ENCODE data around the gene RAB37.

Gene RAB37

DNA sequence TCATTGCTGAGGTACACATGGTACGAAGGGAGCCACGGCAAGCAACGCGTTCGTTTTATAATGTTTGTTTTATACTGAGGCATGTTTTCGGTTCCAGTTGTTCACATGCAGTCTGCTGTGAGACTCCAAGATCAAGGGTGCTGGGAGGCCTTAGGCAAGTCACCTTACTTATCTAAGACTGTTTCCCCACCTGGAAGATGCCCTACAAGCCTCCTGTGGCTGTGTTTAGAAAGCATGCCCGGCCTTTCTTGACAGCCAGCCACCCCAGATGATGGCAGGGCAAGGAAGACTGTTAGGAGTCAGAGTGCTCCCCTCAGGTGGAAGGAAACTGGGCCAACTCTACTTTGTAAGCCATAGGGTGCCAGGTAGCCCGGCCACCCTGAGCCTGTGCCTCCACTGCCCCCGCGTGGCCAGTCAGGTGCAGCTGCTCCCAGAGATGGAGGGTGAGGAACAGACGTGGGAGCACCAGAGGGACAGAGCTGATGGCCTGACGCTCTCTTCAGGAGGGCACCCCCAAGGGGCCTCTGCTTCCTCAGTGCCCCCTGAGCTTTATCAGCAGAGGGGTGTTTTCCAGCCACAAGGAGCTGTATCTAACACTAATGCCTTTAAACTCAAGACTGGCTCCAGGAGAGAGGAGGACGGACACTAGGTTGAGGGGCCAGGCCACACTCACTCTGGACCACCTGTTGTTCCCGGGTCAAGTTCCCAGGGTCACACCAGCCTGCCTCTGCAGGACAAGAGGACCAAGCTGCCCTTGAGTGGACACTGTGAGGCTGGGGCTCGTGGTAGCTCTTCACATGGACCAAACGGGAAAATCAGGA is 33.7 kb downstream of the RAB37 start:
- DNase-seq (ENCODE audit: low spot score), result no peak
- Histone ChIP-seq H3K36me3 (ENCODE audit: low read depth) (peaks cover 64% of the 10 kb centered on the region), H3K4me3 (ENCODE audit: severe bottlenecking) (no peak overlapping the region), H3K4me1 (ENCODE audit: insufficient read depth, poor library complexity, severe bottlenecking) (no peaks in the 10 kb centered on the region), H3K9me3 (ENCODE audit: severe bottlenecking) (no peaks in the 10 kb centered on the region), H3K27me3 (ENCODE audit: insufficient read depth, poor library complexity, severe bottlenecking) (no peaks in the 10 kb centered on the region), H3K27ac (ENCODE audit: poor library complexity, severe bottlenecking) (no peak overlapping the region)
- TF ChIP-seq, protein P1, sequence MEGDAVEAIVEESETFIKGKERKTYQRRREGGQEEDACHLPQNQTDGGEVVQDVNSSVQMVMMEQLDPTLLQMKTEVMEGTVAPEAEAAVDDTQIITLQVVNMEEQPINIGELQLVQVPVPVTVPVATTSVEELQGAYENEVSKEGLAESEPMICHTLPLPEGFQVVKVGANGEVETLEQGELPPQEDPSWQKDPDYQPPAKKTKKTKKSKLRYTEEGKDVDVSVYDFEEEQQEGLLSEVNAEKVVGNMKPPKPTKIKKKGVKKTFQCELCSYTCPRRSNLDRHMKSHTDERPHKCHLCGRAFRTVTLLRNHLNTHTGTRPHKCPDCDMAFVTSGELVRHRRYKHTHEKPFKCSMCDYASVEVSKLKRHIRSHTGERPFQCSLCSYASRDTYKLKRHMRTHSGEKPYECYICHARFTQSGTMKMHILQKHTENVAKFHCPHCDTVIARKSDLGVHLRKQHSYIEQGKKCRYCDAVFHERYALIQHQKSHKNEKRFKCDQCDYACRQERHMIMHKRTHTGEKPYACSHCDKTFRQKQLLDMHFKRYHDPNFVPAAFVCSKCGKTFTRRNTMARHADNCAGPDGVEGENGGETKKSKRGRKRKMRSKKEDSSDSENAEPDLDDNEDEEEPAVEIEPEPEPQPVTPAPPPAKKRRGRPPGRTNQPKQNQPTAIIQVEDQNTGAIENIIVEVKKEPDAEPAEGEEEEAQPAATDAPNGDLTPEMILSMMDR (IDR thresholded peaks at IDR 0.05; ENCODE audit: poor library complexity, severe bottlenecking), result peak; percentile 87
- peak; percentile 79 for ATAC-seq (ENCODE audit: low read depth)

DNA sequence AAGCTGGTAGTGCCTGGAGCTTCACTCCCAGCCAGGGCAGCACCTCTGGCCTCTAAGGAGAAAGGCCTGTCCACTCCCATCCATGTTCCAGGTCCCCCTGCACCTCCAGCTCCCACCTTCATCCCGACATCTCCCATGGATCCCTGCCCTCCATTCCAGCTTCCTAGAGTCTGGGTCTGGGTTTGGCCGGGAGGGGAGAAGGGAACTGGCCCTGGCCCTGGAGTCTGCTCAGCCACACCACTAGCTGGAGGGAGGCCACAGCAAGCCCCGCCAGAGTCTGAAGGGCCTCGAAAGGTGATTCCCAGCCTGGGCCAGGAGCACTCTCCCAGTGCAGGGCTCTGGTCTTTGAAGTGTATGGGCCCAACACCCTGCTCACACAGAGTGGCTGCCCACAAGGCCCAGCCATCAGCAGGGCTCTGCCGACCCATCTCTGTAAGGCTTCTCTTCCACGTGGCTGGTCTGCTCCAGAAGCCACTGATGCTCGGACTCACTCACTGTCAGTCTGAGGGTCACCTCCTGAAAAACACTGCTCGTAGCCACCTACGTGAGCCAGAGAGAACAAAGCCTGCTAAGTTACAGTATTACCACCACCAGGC is 34.4 kb downstream of the RAB37 start:
- H3K36me3 ChIP-seq (ENCODE audit: low read depth), result peaks cover 57% of the 10 kb centered on the region
- H3K4me3 ChIP-seq (ENCODE audit: severe bottlenecking), result no peak overlapping the region
- DNase-seq (ENCODE audit: low spot score) (no peak), ATAC-seq (ENCODE audit: low read depth) (no peak)
- H3K27me3 ChIP-seq (ENCODE audit: insufficient read depth, poor library complexity, severe bottlenecking), result no peaks in the 10 kb centered on the region
- no peaks in the 10 kb centered on the region for H3K4me1 ChIP-seq (ENCODE audit: insufficient read depth, poor library complexity, severe bottlenecking)
- H3K9me3 ChIP-seq (ENCODE audit: severe bottlenecking), result no peaks in the 10 kb centered on the region
- TF ChIP-seq, protein P1 (IDR thresholded peaks at IDR 0.05; ENCODE audit: poor library complexity, severe bottlenecking), result no peak
- no peak overlapping the region for H3K27ac ChIP-seq (ENCODE audit: poor library complexity, severe bottlenecking)

DNA sequence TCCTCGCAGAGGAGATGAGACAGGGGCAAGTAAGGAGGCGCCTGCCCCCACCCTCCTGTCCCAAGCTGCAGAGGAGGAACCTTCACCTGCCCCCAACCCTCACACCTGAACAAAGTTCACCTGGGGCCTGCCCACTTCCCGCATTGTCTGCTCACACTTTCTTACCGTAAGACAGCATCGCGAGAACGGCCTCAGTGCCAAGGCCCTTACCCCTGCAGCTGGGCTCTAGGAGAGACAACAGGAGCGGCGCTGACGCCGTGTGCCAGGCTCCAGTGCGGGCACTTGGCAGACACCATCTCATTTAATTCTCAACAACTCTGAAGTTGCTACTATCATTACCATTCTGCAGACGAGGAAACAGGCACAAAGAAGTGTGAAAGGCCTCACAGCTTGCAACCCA is 35.0 kb downstream of the RAB37 start:
- TF ChIP-seq, protein P1 (IDR thresholded peaks at IDR 0.05; ENCODE audit: poor library complexity, severe bottlenecking), result no peak
- no peaks in the 10 kb centered on the region for H3K9me3 ChIP-seq (ENCODE audit: severe bottlenecking)
- H3K27me3 ChIP-seq (ENCODE audit: insufficient read depth, poor library complexity, severe bottlenecking), result no peaks in the 10 kb centered on the region
- no peak overlapping the region for H3K27ac ChIP-seq (ENCODE audit: poor library complexity, severe bottlenecking)
- peaks cover 52% of the 10 kb centered on the region for H3K36me3 ChIP-seq (ENCODE audit: low read depth)
- no peak for ATAC-seq (ENCODE audit: low read depth)
- DNase-seq (ENCODE audit: low spot score), result no peak
- H3K4me3 ChIP-seq (ENCODE audit: severe bottlenecking), result no peak overlapping the region
- peaks cover under 1% of the 10 kb centered on the region for H3K4me1 ChIP-seq (ENCODE audit: insufficient read depth, poor library complexity, severe bottlenecking)

DNA sequence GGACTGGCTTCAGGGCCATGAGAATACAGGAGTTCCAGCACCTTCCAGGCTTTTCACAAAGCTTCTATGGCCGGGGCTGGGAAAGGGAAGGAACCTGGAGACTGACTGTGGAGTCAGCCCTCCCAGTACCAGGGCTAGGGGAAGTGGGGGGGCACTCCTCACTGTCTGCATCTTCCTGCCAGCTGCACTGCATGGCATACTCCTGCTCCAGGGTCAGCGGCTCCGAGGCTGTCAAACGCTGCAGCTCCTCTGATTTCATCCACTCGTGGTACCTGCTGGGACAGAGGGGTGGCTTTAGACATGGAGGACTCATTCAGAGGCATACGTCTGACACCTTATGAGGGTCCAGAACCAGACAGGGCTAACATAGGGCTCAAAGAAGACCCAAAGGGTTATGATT is 36.4 kb downstream of the RAB37 start:
- no peaks in the 10 kb centered on the region for H3K9me3 ChIP-seq (ENCODE audit: severe bottlenecking)
- H3K4me1 ChIP-seq (ENCODE audit: insufficient read depth, poor library complexity, severe bottlenecking), result peaks cover 4% of the 10 kb centered on the region
- no peak for DNase-seq (ENCODE audit: low spot score)
- no peak for ATAC-seq (ENCODE audit: low read depth)
- peaks cover 48% of the 10 kb centered on the region for H3K36me3 ChIP-seq (ENCODE audit: low read depth)
- no peaks in the 10 kb centered on the region for H3K27me3 ChIP-seq (ENCODE audit: insufficient read depth, poor library complexity, severe bottlenecking)
- TF ChIP-seq, protein P1 (IDR thresholded peaks at IDR 0.05; ENCODE audit: poor library complexity, severe bottlenecking), result no peak
- H3K27ac ChIP-seq (ENCODE audit: poor library complexity, severe bottlenecking), result no peak overlapping the region
- no peak overlapping the region for H3K4me3 ChIP-seq (ENCODE audit: severe bottlenecking)

DNA sequence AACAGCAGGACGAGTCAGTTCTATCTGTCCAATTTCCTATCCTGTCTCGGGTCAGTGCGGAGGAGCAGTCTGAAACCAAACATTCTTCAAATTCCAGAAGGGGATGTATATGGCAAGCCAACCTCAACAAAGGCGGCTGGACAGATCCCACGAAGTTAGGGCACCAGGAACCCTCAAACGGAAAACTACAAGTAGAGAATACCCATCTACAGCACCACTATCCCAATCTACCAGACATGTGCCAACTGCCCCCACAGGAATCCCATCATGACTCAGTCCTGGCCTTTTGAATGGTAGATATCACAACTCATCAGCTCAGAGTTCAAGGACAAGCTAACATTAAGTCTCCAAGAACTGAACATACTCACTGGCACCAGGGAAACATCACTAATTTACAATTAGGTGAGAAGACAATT is 36.8 kb downstream of the RAB37 start:
- H3K27ac ChIP-seq (ENCODE audit: poor library complexity, severe bottlenecking), result no peak overlapping the region

More for the DNA sequence above, 36.8 kb downstream of the RAB37 start:
- DNase-seq (ENCODE audit: low spot score) (no peak), ATAC-seq (ENCODE audit: low read depth) (no peak)
- Histone ChIP-seq H3K9me3 (ENCODE audit: severe bottlenecking) (no peaks in the 10 kb centered on the region), H3K4me3 (ENCODE audit: severe bottlenecking) (no peak overlapping the region), H3K4me1 (ENCODE audit: insufficient read depth, poor library complexity, severe bottlenecking) (peaks cover 4% of the 10 kb centered on the region), H3K27me3 (ENCODE audit: insufficient read depth, poor library complexity, severe bottlenecking) (no peaks in the 10 kb centered on the region), H3K36me3 (ENCODE audit: low read depth) (peaks cover 43% of the 10 kb centered on the region)
- TF ChIP-seq, protein P1 (IDR thresholded peaks at IDR 0.05; ENCODE audit: poor library complexity, severe bottlenecking), result no peak
